Ovary (tissue), 9 donors: ENCODE data around the gene LRRC37A3. TPM values are rescaled to one million over a fixed set of nuclear protein-coding genes. Genes with fewer than 3 reads are reported as not detected.

Experiments used
- polyA plus RNA-seq, 2 donors: library from polyadenylated mRNA; stranded (reverse); fragments of 200-250 nt in 1 of 2; fragments of 350-450 nt in 1 of 2; fragmentation: Illumina TruSeq in 1 of 2; extraction: RNeasy Lipid Tissue Mini Kit (QIAGEN cat#74804) in 1 of 2; gene quantifications; one replicate each; pipeline ENCODE4 v1.2.3, GENCODE V29; 2013 to 2014
- small RNA-seq: library from RNA; depleted of rRNA; stranded (forward); fragments of <200 nt; gene quantifications from one replicate; pipeline ENCODE3, GENCODE V24; 2016
- total RNA-seq, 7 donors: library from RNA; depleted of rRNA in 2 of 7; stranded (reverse); fragments of >200 nt in 2 of 7; fragmentation: NEBNext Ultra II Directional in 3 of 7; extraction: Animal tissue kit (Norgen Biotek cat#: 25700) in 3 of 7; gene quantifications; one replicate each; pipeline versions ENCODE4 v1.1.0 to v1.2.4, GENCODE V29; 2016 to 2023
- donor health status: DM: no; HTN: no; CAD: no; lungs with moderate emphysema.
- donor health status: DM: no; HTN: no; CAD: no.
- donor health status: Bipolar disorder and iron deficiency.
- donor health status: DM: yes; HTN: yes; CAD: no.
- donor health status: DM: no; HTN: no; CAD: no.
- donor health status: DM: yes; HTN: yes; CAD: no.

Gene LRRC37A3
- total and polyA plus RNA-seq, 9 donors: 2.5 to 23.4 (median 10.8) TPM

Small RNAs within 50 kb of the gene (small RNA-seq; reads per million reads assigned to genes)
- not detected for gene AC037487.3
- gene AC103810.6: not detected
- gene AC103810.7: not detected
- gene RDM1P4: not detected
- not detected for gene RN7SL404P
- not detected for gene RNU7-115P

Other genes starting within 250 kb of the LRRC37A3 start
- 10 to 100 TPM; 39.9 to 48.8 (median 45.7) TPM for gene GNA13, start 137.3 kb upstream of the LRRC37A3 start, total RNA-seq
- 10 to 100 TPM; 20.9 to 30.1 TPM for gene GNA13, start 137.3 kb upstream of the LRRC37A3 start, polyA plus RNA-seq
- 10 to 100 TPM in 3 of 7 donors, 1 to 10 TPM in 4; 5.3 to 15.7 (median 9.1) TPM for gene RGS9, start 217.9 kb upstream of the LRRC37A3 start, total RNA-seq
- 10 to 100 TPM in 1 of 2 donors, 1 to 10 TPM in 1; 5.4 to 11.5 TPM for gene RGS9, start 217.9 kb upstream of the LRRC37A3 start, polyA plus RNA-seq